SKM-1 treated with dmso at 0.1 percent for 144 hours (cell line): ENCODE data around the gene TAS2R40.
A peak's percentile ranks its signal among the peaks of the same experiment; 100 is the strongest.
"Not testable (repeated sequence)": the region's sequence is repeated elsewhere in the genome, so short reads cannot be mapped to it uniquely, and the experiment has no call there.

Experiments used
- DNase-seq: peaks from one replicate; lab custom pipeline; 2025; ENCODE audit not compliant: unreplicated experiment; lab: John Stamatoyannopoulos, UW

TAS2R40 gene

GRCh38 chr7:143221737-143222136, at the start of gene TAS2R40:
Gene TAS2R40 (plus strand): TSS chr7:143222037. CDS start chr7:143222079, 42 bp downstream.
- DNase-seq = no peak

- DNase-seq = no peak
Measured at GRCh38 chr7:143172354-143172753, 49.5 kb upstream of the TAS2R40 start.

- DNase-seq = no peak
Measured at GRCh38 chr7:143176128-143176527, 45.7 kb upstream of the TAS2R40 start.

GRCh38 chr7:143177374-143178119, 44.3 kb upstream of the TAS2R40 start:
- no peak for DNase-seq

GRCh38 chr7:143180771-143181170, 41.1 kb upstream of the TAS2R40 start:
- DNase-seq = not testable (repeated sequence)

GRCh38 chr7:143181349-143181748, 40.5 kb upstream of the TAS2R40 start:
- DNase-seq = no peak

GRCh38 chr7:143183024-143183423, 38.8 kb upstream of the TAS2R40 start, which contains the start of gene TAS2R39:
Gene TAS2R39 (plus strand): TSS chr7:143183419. CDS start chr7:143183419, 0 bp downstream.
- no peak for DNase-seq

GRCh38 chr7:143185551-143185950, 36.3 kb upstream of the TAS2R40 start:
- DNase-seq = no peak

- no peak for DNase-seq
Measured at GRCh38 chr7:143188994-143189393, 32.8 kb upstream of the TAS2R40 start.

GRCh38 chr7:143193880-143194279, 28.0 kb upstream of the TAS2R40 start:
- DNase-seq = no peak

GRCh38 chr7:143199040-143199439, 22.8 kb upstream of the TAS2R40 start:
- DNase-seq = no peak

GRCh38 chr7:143202161-143202560, 19.7 kb upstream of the TAS2R40 start:
- no peak for DNase-seq

- DNase-seq = no peak
Measured at GRCh38 chr7:143203386-143203785, 18.5 kb upstream of the TAS2R40 start.

- DNase-seq = peak; percentile 99
Measured at GRCh38 chr7:143205560-143206293, 16.1 kb upstream of the TAS2R40 start.

- DNase-seq = no peak
Measured at GRCh38 chr7:143210541-143210940, 11.3 kb upstream of the TAS2R40 start.

GRCh38 chr7:143213478-143213877, 8.4 kb upstream of the TAS2R40 start:
- not testable (repeated sequence) for DNase-seq

- DNase-seq = peak; percentile 83
Measured at GRCh38 chr7:143214789-143215679, 6.8 kb upstream of the TAS2R40 start.

- no peak for DNase-seq
Measured at GRCh38 chr7:143216151-143216550, 5.7 kb upstream of the TAS2R40 start.

- DNase-seq = no peak
Measured at GRCh38 chr7:143216686-143217085, 5.2 kb upstream of the TAS2R40 start.

- no peak for DNase-seq
Measured at GRCh38 chr7:143217806-143218205, 4.0 kb upstream of the TAS2R40 start.

- no peak for DNase-seq
Measured at GRCh38 chr7:143221286-143221685, 551 bp upstream of the TAS2R40 start.
